ENCODE results near the gene DIAPH1. TPM values are rescaled to one million over a fixed set of nuclear protein-coding genes. Genes with fewer than 3 reads are reported as not detected.

DIAPH1 gene
- total and polyA plus RNA-seq, 4 donors, result 51.5 to 74.7 (median 70.9) TPM

DNA sequence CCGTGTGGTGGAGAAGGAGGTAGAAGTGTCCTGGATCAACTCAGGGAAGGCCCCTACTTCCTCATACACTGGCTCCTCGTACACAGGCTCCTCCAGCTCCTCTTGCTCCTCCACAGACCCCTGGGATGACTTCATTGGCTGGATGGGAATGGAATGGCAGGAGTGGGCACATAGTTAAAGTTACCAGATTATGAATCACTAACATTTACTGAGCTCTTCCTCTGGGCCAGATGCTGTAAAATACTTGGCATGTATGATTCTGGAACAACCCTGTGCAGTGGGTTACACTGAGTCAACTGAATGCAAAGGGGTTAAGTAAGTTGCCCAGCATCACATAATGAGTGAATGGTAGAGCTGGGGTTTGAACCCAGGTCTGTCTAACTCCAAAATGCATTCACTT is 35.5 kb upstream of the DIAPH1 start:
- Histone ChIP-seq H3K4me1 (ENCODE audit: control insufficient read depth in 4 of 4, insufficient read depth in 4 of 4, low read length in 3 of 4) (peaks cover 0 to 4% (median 1%) of the 10 kb centered on the region in 4 donors), H3K4me3 (ENCODE audit: low read depth in 1 of 3, low read length in 3 of 3) (no peak overlapping the region), H3K27me3 (ENCODE audit: control insufficient read depth in 4 of 4, insufficient read depth in 4 of 4, low read length in 3 of 4) (no peaks in the 10 kb centered on the region), H3K36me3 (ENCODE audit: control insufficient read depth in 4 of 4, insufficient read depth in 3 of 4, low read depth in 1 of 4, low read length in 3 of 4) (peaks cover 0 to 2% (median 0%) of the 10 kb centered on the region in 4 donors), H3K9ac (ENCODE audit: low read depth in 1 of 2, low read length in 2 of 2) (no peak overlapping the region), H3K9me3 (ENCODE audit: control insufficient read depth in 4 of 4, low read length in 3 of 4) (no peaks in the 10 kb centered on the region), H3K27ac (ENCODE audit: low read depth in 1 of 2, low read length in 2 of 2) (no peak overlapping the region)
- no peak for TF ChIP-seq GABPA (IDR thresholded peaks at IDR 0.05 in 1 of 2, conservative IDR thresholded peaks at IDR 0.05 in 1 of 2)
- no peak for TF ChIP-seq RXRA (IDR thresholded peaks at IDR 0.05)
- TF ChIP-seq TAF1 (conservative IDR thresholded peaks at IDR 0.05), result no peak
- TF ChIP-seq, protein P1, sequence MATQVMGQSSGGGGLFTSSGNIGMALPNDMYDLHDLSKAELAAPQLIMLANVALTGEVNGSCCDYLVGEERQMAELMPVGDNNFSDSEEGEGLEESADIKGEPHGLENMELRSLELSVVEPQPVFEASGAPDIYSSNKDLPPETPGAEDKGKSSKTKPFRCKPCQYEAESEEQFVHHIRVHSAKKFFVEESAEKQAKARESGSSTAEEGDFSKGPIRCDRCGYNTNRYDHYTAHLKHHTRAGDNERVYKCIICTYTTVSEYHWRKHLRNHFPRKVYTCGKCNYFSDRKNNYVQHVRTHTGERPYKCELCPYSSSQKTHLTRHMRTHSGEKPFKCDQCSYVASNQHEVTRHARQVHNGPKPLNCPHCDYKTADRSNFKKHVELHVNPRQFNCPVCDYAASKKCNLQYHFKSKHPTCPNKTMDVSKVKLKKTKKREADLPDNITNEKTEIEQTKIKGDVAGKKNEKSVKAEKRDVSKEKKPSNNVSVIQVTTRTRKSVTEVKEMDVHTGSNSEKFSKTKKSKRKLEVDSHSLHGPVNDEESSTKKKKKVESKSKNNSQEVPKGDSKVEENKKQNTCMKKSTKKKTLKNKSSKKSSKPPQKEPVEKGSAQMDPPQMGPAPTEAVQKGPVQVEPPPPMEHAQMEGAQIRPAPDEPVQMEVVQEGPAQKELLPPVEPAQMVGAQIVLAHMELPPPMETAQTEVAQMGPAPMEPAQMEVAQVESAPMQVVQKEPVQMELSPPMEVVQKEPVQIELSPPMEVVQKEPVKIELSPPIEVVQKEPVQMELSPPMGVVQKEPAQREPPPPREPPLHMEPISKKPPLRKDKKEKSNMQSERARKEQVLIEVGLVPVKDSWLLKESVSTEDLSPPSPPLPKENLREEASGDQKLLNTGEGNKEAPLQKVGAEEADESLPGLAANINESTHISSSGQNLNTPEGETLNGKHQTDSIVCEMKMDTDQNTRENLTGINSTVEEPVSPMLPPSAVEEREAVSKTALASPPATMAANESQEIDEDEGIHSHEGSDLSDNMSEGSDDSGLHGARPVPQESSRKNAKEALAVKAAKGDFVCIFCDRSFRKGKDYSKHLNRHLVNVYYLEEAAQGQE (IDR thresholded peaks at IDR 0.05), result no peak
- no peak for TF ChIP-seq FOXA2 (IDR thresholded peaks at IDR 0.05)
- no peak for TF ChIP-seq JUND (IDR thresholded peaks at IDR 0.05)
- no peak for TF ChIP-seq NR2F2 (IDR thresholded peaks at IDR 0.05)
- TF ChIP-seq RAD21 (IDR thresholded peaks at IDR 0.05), result no peak
- no peak for TF ChIP-seq SP1 (IDR thresholded peaks at IDR 0.05)
- TF ChIP-seq, protein P2, sequence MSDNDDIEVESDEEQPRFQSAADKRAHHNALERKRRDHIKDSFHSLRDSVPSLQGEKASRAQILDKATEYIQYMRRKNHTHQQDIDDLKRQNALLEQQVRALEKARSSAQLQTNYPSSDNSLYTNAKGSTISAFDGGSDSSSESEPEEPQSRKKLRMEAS (IDR thresholded peaks at IDR 0.05), result no peak
- no peak for DNase-seq (ENCODE audit: low spot score)
- WGBS, result 77% methylated on average over 2 of the region's 2 CpGs

DNA sequence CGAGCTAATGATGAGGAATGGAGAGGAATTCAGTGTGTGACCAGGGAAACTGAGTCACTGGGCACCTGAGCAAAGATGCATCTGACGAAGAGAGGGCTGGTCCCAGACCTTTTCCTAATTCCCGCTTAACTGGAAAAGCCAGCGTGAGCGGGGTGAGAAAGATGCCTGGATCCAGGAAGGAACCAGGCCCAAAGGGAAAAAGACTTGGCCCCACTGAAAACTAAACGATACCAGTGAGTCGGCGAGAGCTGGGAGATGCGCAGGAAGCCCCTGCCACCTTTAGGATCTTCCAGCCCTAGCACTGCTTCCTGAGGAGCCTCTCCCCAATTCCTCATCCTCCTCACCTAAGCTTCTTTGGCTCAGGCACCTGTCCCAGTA is 32.9 kb upstream of the DIAPH1 start:
- Histone ChIP-seq H3K9me3 (ENCODE audit: control insufficient read depth in 4 of 4, low read length in 3 of 4) (no peaks in the 10 kb centered on the region), H3K4me3 (ENCODE audit: low read depth in 1 of 3, low read length in 3 of 3) (peak overlapping the region in 2 of 3 donors; percentile 27 to 66), H3K9ac (ENCODE audit: low read depth in 1 of 2, low read length in 2 of 2) (peak overlapping the region in 1 of 2 donors; percentile 44), H3K27ac (ENCODE audit: low read depth in 1 of 2, low read length in 2 of 2) (no peak overlapping the region), H3K36me3 (ENCODE audit: control insufficient read depth in 4 of 4, insufficient read depth in 3 of 4, low read depth in 1 of 4, low read length in 3 of 4) (no peaks in the 10 kb centered on the region), H3K4me1 (ENCODE audit: control insufficient read depth in 4 of 4, insufficient read depth in 4 of 4, low read length in 3 of 4) (peaks cover 0 to 4% (median 1%) of the 10 kb centered on the region in 4 donors), H3K27me3 (ENCODE audit: control insufficient read depth in 4 of 4, insufficient read depth in 4 of 4, low read length in 3 of 4) (no peaks in the 10 kb centered on the region)
- no peak for DNase-seq (ENCODE audit: low spot score)
- TF ChIP-seq FOXA2 (IDR thresholded peaks at IDR 0.05) (no peak), TAF1 (conservative IDR thresholded peaks at IDR 0.05) (no peak), HNF4G (IDR thresholded peaks at IDR 0.05) (no peak), EGR1 (IDR thresholded peaks at IDR 0.05; ENCODE audit: low read depth in 2 of 2) (no peak), GABPA (IDR thresholded peaks at IDR 0.05 in 1 of 2, conservative IDR thresholded peaks at IDR 0.05 in 1 of 2) (no peak), FOXA1 (IDR thresholded peaks at IDR 0.05) (no peak), HNF4A (conservative IDR thresholded peaks at IDR 0.05) (no peak), SP1 (IDR thresholded peaks at IDR 0.05) (no peak), NR2F2 (IDR thresholded peaks at IDR 0.05) (no peak), JUND (IDR thresholded peaks at IDR 0.05) (no peak), RXRA (IDR thresholded peaks at IDR 0.05) (no peak), RAD21 (IDR thresholded peaks at IDR 0.05) (no peak)
- TF ChIP-seq, protein P3, sequence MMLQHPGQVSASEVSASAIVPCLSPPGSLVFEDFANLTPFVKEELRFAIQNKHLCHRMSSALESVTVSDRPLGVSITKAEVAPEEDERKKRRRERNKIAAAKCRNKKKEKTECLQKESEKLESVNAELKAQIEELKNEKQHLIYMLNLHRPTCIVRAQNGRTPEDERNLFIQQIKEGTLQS (IDR thresholded peaks at IDR 0.05), result no peak
- TF ChIP-seq, protein P1 (IDR thresholded peaks at IDR 0.05), result no peak
- TF ChIP-seq, protein P2 (IDR thresholded peaks at IDR 0.05), result no peak
- TF ChIP-seq, protein P4, sequence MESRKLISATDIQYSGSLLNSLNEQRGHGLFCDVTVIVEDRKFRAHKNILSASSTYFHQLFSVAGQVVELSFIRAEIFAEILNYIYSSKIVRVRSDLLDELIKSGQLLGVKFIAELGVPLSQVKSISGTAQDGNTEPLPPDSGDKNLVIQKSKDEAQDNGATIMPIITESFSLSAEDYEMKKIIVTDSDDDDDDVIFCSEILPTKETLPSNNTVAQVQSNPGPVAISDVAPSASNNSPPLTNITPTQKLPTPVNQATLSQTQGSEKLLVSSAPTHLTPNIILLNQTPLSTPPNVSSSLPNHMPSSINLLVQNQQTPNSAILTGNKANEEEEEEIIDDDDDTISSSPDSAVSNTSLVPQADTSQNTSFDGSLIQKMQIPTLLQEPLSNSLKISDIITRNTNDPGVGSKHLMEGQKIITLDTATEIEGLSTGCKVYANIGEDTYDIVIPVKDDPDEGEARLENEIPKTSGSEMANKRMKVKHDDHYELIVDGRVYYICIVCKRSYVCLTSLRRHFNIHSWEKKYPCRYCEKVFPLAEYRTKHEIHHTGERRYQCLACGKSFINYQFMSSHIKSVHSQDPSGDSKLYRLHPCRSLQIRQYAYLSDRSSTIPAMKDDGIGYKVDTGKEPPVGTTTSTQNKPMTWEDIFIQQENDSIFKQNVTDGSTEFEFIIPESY (IDR thresholded peaks at IDR 0.05), result no peak
- 71% methylated on average over 9 of the region's 9 CpGs for WGBS

Measured in liver (tissue), 9 donors.